Measurements from ENCODE around the gene SCRN3. TPM values are rescaled to one million over a fixed set of nuclear protein-coding genes. Genes with fewer than 3 reads are reported as not detected.
"Not testable (repeated sequence)": the region's sequence is repeated elsewhere in the genome, so short reads cannot be mapped to it uniquely, and the experiment has no call there.

SCRN3 gene
- polyA plus RNA-seq, 1 donor, result 23.8 TPM

DNA sequence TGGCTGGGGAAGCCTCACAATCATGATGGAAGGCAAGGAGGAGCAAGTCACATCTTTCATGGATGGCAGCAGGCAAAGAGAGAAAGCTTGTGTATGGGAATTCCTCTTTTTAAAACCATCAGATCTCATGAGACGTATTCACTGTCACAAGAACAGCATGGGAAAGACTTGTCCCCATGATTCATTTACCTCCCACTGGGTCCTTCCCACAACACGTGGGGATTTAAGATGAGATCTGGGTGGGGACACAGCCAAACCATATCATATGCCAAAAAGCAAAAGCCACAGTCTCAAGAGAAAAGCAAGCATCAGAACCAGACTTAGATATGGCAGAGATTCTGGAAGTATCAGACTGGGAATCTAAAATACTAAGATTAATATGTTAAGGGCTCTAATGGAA is 30.0 kb upstream of the SCRN3 start:
- peaks cover 4% of the 10 kb centered on the region for H3K9me3 ChIP-seq (ENCODE audit: control insufficient read depth, low read depth, low read length)
- DNase-seq, result no peak
- no peak overlapping the region for H3K27ac ChIP-seq (ENCODE audit: low read length)
- no peak overlapping the region for H3K4me3 ChIP-seq (ENCODE audit: low read length)
- WGBS (ENCODE audit: insufficient coverage, low lambda C conversion rate), result 100% methylated on average over 1 of the region's 2 CpGs
- no peaks in the 10 kb centered on the region for H3K4me1 ChIP-seq (ENCODE audit: control insufficient read depth, insufficient read depth, low read length)
- no peaks in the 10 kb centered on the region for H3K27me3 ChIP-seq (ENCODE audit: control insufficient read depth, insufficient read depth, low read length)
- H3K36me3 ChIP-seq (ENCODE audit: control insufficient read depth, insufficient read depth, low read length), result peaks cover 50% of the 10 kb centered on the region

DNA sequence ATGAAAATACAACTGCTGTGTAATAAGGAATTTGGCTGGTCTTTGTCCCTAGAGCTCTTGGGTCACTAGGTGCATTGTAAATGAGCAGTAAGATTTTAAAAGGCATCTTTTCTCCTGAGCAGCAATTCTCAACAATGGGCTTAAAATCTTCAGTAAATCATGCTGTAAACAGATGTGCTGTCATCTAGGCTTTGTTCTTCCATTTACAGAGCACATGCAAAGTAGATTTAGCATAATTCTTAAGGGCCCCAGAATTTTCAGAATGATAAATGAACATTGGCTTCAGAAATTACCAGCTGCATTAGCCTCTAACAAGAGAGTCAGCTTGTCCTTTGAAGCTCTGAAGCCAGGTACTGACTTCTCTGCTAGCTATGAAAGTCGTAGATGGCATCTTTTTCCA is 26.8 kb upstream of the SCRN3 start:
- WGBS (ENCODE audit: insufficient coverage, low lambda C conversion rate), result no CpG with 5 or more reads among the region's 1 CpG
- no peak for DNase-seq
- H3K4me3 ChIP-seq (ENCODE audit: low read length), result no peak overlapping the region
- H3K27me3 ChIP-seq (ENCODE audit: control insufficient read depth, insufficient read depth, low read length), result no peaks in the 10 kb centered on the region
- H3K9me3 ChIP-seq (ENCODE audit: control insufficient read depth, low read depth, low read length), result peaks cover 4% of the 10 kb centered on the region
- H3K4me1 ChIP-seq (ENCODE audit: control insufficient read depth, insufficient read depth, low read length), result no peaks in the 10 kb centered on the region
- H3K36me3 ChIP-seq (ENCODE audit: control insufficient read depth, insufficient read depth, low read length), result peaks cover 53% of the 10 kb centered on the region
- H3K27ac ChIP-seq (ENCODE audit: low read length), result no peak overlapping the region

DNA sequence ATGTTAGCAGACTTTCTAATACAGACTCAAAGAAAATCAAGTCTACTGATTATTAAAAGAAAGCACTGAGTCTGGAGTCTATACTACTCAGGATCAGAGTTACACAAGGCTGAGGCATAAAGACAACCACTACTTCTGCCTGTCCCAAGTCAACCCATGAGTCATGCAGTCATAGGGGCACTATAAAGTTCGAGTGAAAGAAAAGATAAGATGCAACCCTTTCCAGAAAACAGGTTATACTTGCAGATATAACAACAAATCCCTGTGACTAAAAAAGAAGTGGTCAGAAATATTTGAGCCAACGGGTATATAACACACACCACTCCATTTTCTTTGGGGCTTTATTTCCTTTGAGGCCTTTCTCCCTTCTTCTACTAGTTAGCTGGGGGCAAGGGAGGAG is 18.6 kb upstream of the SCRN3 start:
- Histone ChIP-seq H3K27ac (ENCODE audit: low read length) (no peak overlapping the region), H3K36me3 (ENCODE audit: control insufficient read depth, insufficient read depth, low read length) (peaks cover 56% of the 10 kb centered on the region), H3K27me3 (ENCODE audit: control insufficient read depth, insufficient read depth, low read length) (no peaks in the 10 kb centered on the region), H3K9me3 (ENCODE audit: control insufficient read depth, low read depth, low read length) (no peaks in the 10 kb centered on the region), H3K4me3 (ENCODE audit: low read length) (no peak overlapping the region), H3K4me1 (ENCODE audit: control insufficient read depth, insufficient read depth, low read length) (no peaks in the 10 kb centered on the region)
- peak; percentile 24 to 41 for DNase-seq
- no CpG with 5 or more reads among the region's 2 CpGs for WGBS (ENCODE audit: insufficient coverage, low lambda C conversion rate)

DNA sequence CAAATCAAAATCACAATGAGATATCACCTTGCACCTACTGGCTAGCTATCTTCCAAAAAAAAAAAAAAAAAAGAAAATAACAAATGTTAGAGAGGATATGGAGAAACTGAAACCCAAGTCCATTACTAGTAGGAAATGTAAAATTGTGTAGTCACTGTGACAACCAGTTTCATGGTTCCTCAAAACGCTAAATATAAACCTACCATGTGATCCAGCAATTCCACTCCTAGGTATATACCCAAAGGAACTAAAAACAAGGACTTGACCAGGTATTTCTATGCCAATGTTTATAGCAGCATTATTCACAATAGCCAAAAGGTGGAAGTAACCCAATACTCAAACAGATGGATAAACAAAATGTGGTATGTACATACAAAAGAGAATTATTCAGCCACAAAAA is 11.7 kb upstream of the SCRN3 start:
- H3K36me3 ChIP-seq (ENCODE audit: control insufficient read depth, insufficient read depth, low read length), result peaks cover 37% of the 10 kb centered on the region

DNA sequence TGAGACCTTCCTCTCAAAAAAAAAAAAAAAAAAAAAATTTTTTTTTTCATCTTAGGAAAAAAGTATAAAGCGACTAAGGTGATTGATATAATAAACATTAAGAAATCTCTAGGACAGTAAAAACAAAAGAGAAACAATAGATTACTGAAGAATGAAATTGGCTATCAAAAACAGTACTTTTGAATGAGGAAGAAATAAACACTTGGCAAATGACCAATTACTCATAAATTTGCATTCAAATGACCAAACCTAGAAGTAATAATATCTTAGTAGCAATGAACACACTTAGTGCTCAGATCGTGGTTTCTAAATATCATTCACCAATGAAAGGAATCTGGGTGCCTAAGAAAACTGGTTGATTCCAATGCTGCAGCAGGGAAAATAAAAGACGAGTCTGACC is 10.3 kb upstream of the SCRN3 start:
- Histone ChIP-seq H3K36me3 (ENCODE audit: control insufficient read depth, insufficient read depth, low read length) (peaks cover 33% of the 10 kb centered on the region), H3K27me3 (ENCODE audit: control insufficient read depth, insufficient read depth, low read length) (no peaks in the 10 kb centered on the region), H3K9me3 (ENCODE audit: control insufficient read depth, low read depth, low read length) (no peaks in the 10 kb centered on the region), H3K4me1 (ENCODE audit: control insufficient read depth, insufficient read depth, low read length) (no peaks in the 10 kb centered on the region), H3K4me3 (ENCODE audit: low read length) (no peak overlapping the region), H3K27ac (ENCODE audit: low read length) (no peak overlapping the region)
- DNase-seq, result no peak
- 93% methylated on average over 2 of the region's 3 CpGs for WGBS (ENCODE audit: insufficient coverage, low lambda C conversion rate)

More for the DNA sequence above, 11.7 kb upstream of the SCRN3 start:
- WGBS (ENCODE audit: insufficient coverage, low lambda C conversion rate), result no CpG with 5 or more reads among the region's 1 CpG
- no peaks in the 10 kb centered on the region for H3K9me3 ChIP-seq (ENCODE audit: control insufficient read depth, low read depth, low read length)
- H3K4me3 ChIP-seq (ENCODE audit: low read length), result no peak overlapping the region
- H3K27ac ChIP-seq (ENCODE audit: low read length), result no peak overlapping the region
- no peaks in the 10 kb centered on the region for H3K4me1 ChIP-seq (ENCODE audit: control insufficient read depth, insufficient read depth, low read length)
- H3K27me3 ChIP-seq (ENCODE audit: control insufficient read depth, insufficient read depth, low read length), result no peaks in the 10 kb centered on the region
- DNase-seq, result no peak

DNA sequence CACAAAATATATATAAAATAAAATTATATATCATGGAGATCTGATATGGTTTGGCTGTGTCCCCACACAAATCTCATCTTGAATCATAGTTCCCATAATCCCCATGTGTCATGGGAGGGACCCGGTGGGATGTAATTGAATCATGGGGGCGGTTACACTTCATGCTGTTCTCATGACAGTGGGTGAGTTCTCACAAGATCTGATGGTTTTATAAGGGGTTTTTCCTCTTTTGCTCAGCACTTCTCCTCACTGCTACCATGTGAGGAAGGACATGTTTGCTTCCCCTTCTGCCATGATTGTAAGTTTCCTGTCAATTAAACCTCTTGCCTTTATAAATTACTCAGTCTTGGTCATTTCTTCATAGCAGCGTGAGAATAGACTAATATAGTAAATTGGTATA is 6.8 kb upstream of the SCRN3 start:
- not testable (repeated sequence) for H3K4me1 ChIP-seq (ENCODE audit: control insufficient read depth, insufficient read depth, low read length); DNase-seq; H3K27me3 ChIP-seq (ENCODE audit: control insufficient read depth, insufficient read depth, low read length); H3K4me3 ChIP-seq (ENCODE audit: low read length); H3K27ac ChIP-seq (ENCODE audit: low read length); H3K9me3 ChIP-seq (ENCODE audit: control insufficient read depth, low read depth, low read length)
- peaks cover 26% of the 10 kb centered on the region for H3K36me3 ChIP-seq (ENCODE audit: control insufficient read depth, insufficient read depth, low read length)
- whole genome bisulfite sequencing (ENCODE audit: insufficient coverage, low lambda C conversion rate), result no CpG with 5 or more reads among the region's 3 CpGs

DNA sequence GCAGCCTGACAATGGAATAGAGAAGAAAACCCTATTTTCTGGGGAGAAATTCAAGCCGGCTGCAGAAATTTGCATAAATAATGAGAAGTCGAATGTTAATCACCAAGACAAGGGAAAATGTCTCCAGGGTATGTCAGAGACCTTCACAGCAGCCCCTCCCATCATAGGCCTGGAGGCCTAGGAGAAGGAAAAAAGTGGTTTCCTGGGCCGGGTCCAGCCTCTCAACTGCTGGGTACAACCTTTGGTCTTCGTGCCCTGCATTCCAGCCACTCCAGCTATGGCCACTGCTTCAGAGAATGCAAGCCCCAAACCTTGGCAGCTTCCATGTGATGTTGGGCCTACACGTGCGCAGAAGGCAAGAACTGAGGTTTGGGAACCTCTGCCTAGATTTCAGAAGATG is 6.0 kb upstream of the SCRN3 start:
- no peak for DNase-seq
- no peaks in the 10 kb centered on the region for H3K27me3 ChIP-seq (ENCODE audit: control insufficient read depth, insufficient read depth, low read length)
- no peak overlapping the region for H3K4me3 ChIP-seq (ENCODE audit: low read length)
- 80% methylated on average over 2 of the region's 6 CpGs for WGBS (ENCODE audit: insufficient coverage, low lambda C conversion rate)
- no peaks in the 10 kb centered on the region for H3K4me1 ChIP-seq (ENCODE audit: control insufficient read depth, insufficient read depth, low read length)
- no peak overlapping the region for H3K27ac ChIP-seq (ENCODE audit: low read length)
- no peaks in the 10 kb centered on the region for H3K9me3 ChIP-seq (ENCODE audit: control insufficient read depth, low read depth, low read length)
- H3K36me3 ChIP-seq (ENCODE audit: control insufficient read depth, insufficient read depth, low read length), result peaks cover 26% of the 10 kb centered on the region

DNA sequence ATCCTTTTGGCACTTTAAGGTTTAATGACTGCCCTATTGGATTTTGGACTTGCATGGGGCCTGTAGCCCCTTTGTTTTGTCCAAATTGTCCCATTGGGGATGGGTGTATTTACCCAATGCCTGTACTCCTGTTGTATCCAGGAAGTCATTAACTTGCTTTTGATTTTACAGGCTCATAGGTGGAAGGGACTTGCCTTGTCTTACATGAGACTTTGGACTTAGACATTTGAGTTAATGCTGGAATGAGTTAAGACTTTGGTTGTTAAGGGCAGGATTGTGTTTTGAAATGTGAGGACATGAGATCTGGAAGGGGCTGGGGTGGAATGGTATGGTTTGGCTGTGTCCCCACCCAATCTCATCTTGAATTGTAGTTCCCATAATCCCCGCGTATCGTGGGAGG is 5.2 kb upstream of the SCRN3 start:
- H3K4me3 ChIP-seq (ENCODE audit: low read length); H3K27ac ChIP-seq (ENCODE audit: low read length); H3K9me3 ChIP-seq (ENCODE audit: control insufficient read depth, low read depth, low read length); H3K27me3 ChIP-seq (ENCODE audit: control insufficient read depth, insufficient read depth, low read length); H3K4me1 ChIP-seq (ENCODE audit: control insufficient read depth, insufficient read depth, low read length): not testable (repeated sequence)
- peaks cover 23% of the 10 kb centered on the region for H3K36me3 ChIP-seq (ENCODE audit: control insufficient read depth, insufficient read depth, low read length)
- WGBS (ENCODE audit: insufficient coverage, low lambda C conversion rate), result no CpG with 5 or more reads among the region's 3 CpGs
- peak; percentile 4 to 55 for DNase-seq

DNA sequence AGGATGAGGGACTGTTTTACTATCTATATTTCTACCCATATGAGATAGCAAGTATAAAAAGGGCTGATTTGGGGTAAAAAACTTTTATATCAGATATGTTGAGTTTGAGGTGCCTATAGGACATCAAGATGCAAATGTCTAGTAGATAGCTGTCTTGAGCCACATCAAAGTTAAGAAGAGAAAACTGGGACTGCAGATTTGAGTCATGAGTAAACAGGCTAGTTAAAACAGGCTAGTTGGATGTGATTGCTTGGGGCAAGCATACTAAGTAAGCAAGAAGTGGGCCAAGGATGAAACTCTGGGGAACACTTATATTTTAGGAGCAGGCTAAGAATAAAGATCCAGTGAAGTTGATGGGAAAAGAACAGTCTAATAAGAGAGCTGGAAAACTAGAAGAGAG is 2.8 kb upstream of the SCRN3 start:
- Histone ChIP-seq H3K27me3 (ENCODE audit: control insufficient read depth, insufficient read depth, low read length) (no peaks in the 10 kb centered on the region), H3K4me3 (ENCODE audit: low read length) (no peak overlapping the region), H3K36me3 (ENCODE audit: control insufficient read depth, insufficient read depth, low read length) (peaks cover 11% of the 10 kb centered on the region), H3K4me1 (ENCODE audit: control insufficient read depth, insufficient read depth, low read length) (no peaks in the 10 kb centered on the region), H3K27ac (ENCODE audit: low read length) (no peak overlapping the region), H3K9me3 (ENCODE audit: control insufficient read depth, low read depth, low read length) (no peaks in the 10 kb centered on the region)
- no peak for DNase-seq

DNA sequence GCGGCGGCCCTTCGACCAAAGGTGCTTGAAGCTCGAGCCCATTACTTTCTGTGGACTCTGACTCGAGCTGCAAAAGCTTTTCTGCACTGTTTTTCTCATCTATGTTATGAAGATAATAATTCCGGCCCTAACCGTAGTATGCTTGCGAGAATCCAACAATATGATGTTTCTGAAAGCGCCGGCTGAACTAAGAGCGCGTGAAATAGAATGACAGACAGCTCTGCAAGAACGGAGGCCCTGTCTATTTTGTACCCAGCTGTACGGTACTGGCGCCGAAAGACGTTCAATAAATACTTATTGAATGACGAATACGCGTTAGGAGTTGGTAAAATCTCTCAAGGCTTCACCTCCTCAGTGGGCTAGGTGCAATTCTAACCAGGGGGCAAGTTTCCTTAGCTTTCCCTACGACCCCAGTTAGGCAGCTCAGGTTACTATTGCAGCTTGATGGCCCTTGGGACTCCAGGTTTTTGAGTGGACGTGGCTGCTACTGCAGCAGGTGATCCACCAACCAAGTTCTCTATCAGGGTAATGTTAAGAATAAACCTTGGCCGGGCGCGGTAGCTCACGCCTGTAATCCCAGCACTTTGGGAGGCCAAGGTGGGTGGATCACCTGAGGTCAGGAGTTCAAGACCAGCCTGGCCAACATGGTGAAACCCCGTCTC is 570 bp downstream of the SCRN3 start:
- peak; percentile 49 to 84 for DNase-seq
- Histone ChIP-seq H3K27ac (ENCODE audit: low read length) (peak overlapping the region; percentile 92), H3K4me3 (ENCODE audit: low read length) (peak overlapping the region; percentile 73), H3K36me3 (ENCODE audit: control insufficient read depth, insufficient read depth, low read length) (no peaks in the 10 kb centered on the region), H3K27me3 (ENCODE audit: control insufficient read depth, insufficient read depth, low read length) (no peaks in the 10 kb centered on the region), H3K4me1 (ENCODE audit: control insufficient read depth, insufficient read depth, low read length) (no peaks in the 10 kb centered on the region), H3K9me3 (ENCODE audit: control insufficient read depth, low read depth, low read length) (no peaks in the 10 kb centered on the region)
- WGBS (ENCODE audit: insufficient coverage, low lambda C conversion rate), result 0% methylated on average over 1 of the region's 27 CpGs

DNA sequence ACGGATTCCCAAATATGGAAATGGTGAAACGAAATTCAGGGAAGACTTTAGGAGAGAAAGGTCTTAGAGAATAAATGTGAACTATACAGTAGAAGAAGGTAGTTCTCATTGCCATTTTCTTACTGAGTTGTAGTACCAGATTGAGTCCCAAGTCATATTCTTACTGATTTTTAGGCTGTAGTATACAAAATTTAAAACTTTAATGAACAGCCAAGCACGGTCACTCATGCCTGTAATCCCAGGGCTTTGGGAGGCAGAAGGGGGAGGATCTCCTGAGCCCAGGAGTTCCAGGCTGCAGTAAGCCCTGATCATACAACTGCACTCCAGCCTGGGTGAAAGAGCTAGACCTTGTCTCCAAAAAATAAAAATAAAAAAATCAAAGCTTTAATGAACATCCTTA is 2.2 kb downstream of the SCRN3 start:
- no peak for DNase-seq
- H3K4me3 ChIP-seq (ENCODE audit: low read length), result no peak overlapping the region
- H3K4me1 ChIP-seq (ENCODE audit: control insufficient read depth, insufficient read depth, low read length), result no peaks in the 10 kb centered on the region
- no peaks in the 10 kb centered on the region for H3K27me3 ChIP-seq (ENCODE audit: control insufficient read depth, insufficient read depth, low read length)
- peaks cover 4% of the 10 kb centered on the region for H3K36me3 ChIP-seq (ENCODE audit: control insufficient read depth, insufficient read depth, low read length)
- H3K27ac ChIP-seq (ENCODE audit: low read length), result no peak overlapping the region
- no peaks in the 10 kb centered on the region for H3K9me3 ChIP-seq (ENCODE audit: control insufficient read depth, low read depth, low read length)
- 83% methylated on average over 1 of the region's 3 CpGs for WGBS (ENCODE audit: insufficient coverage, low lambda C conversion rate)
